Measurements from ENCODE around the gene GZMB.

Gene GZMB

GRCh38 chr14:24673059-24673458, 39.1 kb upstream of the GZMB start:
- no peak for TF ChIP-seq REST (IDR thresholded peaks at IDR 0.05; ENCODE audit: insufficient read depth in 1 of 2, low read depth in 2 of 2, low read length in 2 of 2)
- TF ChIP-seq FOXP2 (optimal IDR thresholded peaks at IDR 0.05; ENCODE audit: borderline replicate concordance, extremely low read depth, extremely low read length, insufficient read depth), result no peak
- TF ChIP-seq SIN3A (IDR thresholded peaks at IDR 0.05; ENCODE audit: borderline replicate concordance, insufficient read depth, low read length), result no peak
- no peak for TF ChIP-seq POLR2AphosphoS5 (IDR thresholded peaks at IDR 0.05; ENCODE audit: low read depth, low read length)
- no peak for TF ChIP-seq TAF1 (IDR thresholded peaks at IDR 0.05; ENCODE audit: borderline replicate concordance, insufficient read depth, low read length)

- TF ChIP-seq SIN3A (IDR thresholded peaks at IDR 0.05; ENCODE audit: borderline replicate concordance, insufficient read depth, low read length) (no peak), FOXP2 (optimal IDR thresholded peaks at IDR 0.05; ENCODE audit: borderline replicate concordance, extremely low read depth, extremely low read length, insufficient read depth) (no peak), TAF1 (IDR thresholded peaks at IDR 0.05; ENCODE audit: borderline replicate concordance, insufficient read depth, low read length) (no peak), REST (IDR thresholded peaks at IDR 0.05; ENCODE audit: insufficient read depth in 1 of 2, low read depth in 2 of 2, low read length in 2 of 2) (no peak), POLR2AphosphoS5 (IDR thresholded peaks at IDR 0.05; ENCODE audit: low read depth, low read length) (no peak)
Measured at GRCh38 chr14:24670594-24670993, 36.6 kb upstream of the GZMB start.

- TF ChIP-seq FOXP2 (optimal IDR thresholded peaks at IDR 0.05; ENCODE audit: borderline replicate concordance, extremely low read depth, extremely low read length, insufficient read depth) (no peak), TAF1 (IDR thresholded peaks at IDR 0.05; ENCODE audit: borderline replicate concordance, insufficient read depth, low read length) (no peak), REST (IDR thresholded peaks at IDR 0.05; ENCODE audit: insufficient read depth in 1 of 2, low read depth in 2 of 2, low read length in 2 of 2) (no peak), SIN3A (IDR thresholded peaks at IDR 0.05; ENCODE audit: borderline replicate concordance, insufficient read depth, low read length) (no peak), POLR2AphosphoS5 (IDR thresholded peaks at IDR 0.05; ENCODE audit: low read depth, low read length) (no peak)
Measured at GRCh38 chr14:24669651-24670050, 35.7 kb upstream of the GZMB start.

- no peak for TF ChIP-seq FOXP2 (optimal IDR thresholded peaks at IDR 0.05; ENCODE audit: borderline replicate concordance, extremely low read depth, extremely low read length, insufficient read depth)
- no peak for TF ChIP-seq TAF1 (IDR thresholded peaks at IDR 0.05; ENCODE audit: borderline replicate concordance, insufficient read depth, low read length)
- TF ChIP-seq POLR2AphosphoS5 (IDR thresholded peaks at IDR 0.05; ENCODE audit: low read depth, low read length), result no peak
- TF ChIP-seq REST (IDR thresholded peaks at IDR 0.05; ENCODE audit: insufficient read depth in 1 of 2, low read depth in 2 of 2, low read length in 2 of 2), result no peak
- no peak for TF ChIP-seq SIN3A (IDR thresholded peaks at IDR 0.05; ENCODE audit: borderline replicate concordance, insufficient read depth, low read length)
Measured at GRCh38 chr14:24665440-24665991, 31.5 kb upstream of the GZMB start.

- TF ChIP-seq REST (IDR thresholded peaks at IDR 0.05; ENCODE audit: insufficient read depth in 1 of 2, low read depth in 2 of 2, low read length in 2 of 2) (no peak), SIN3A (IDR thresholded peaks at IDR 0.05; ENCODE audit: borderline replicate concordance, insufficient read depth, low read length) (no peak), POLR2AphosphoS5 (IDR thresholded peaks at IDR 0.05; ENCODE audit: low read depth, low read length) (no peak), TAF1 (IDR thresholded peaks at IDR 0.05; ENCODE audit: borderline replicate concordance, insufficient read depth, low read length) (no peak), FOXP2 (optimal IDR thresholded peaks at IDR 0.05; ENCODE audit: borderline replicate concordance, extremely low read depth, extremely low read length, insufficient read depth) (no peak)
Measured at GRCh38 chr14:24664366-24664765, 30.4 kb upstream of the GZMB start.

All from PFSK-1 (cell line).